HL-60 (cell line): ENCODE data around the gene COMMD9.

Experiments
- POLR2AphosphoS5 ChIP-seq: IDR thresholded peaks from 2 replicates; pipeline ENCODE4 v1.6.1; 2012; ENCODE audit warnings: low read depth
- SPI1 ChIP-seq: IDR thresholded peaks from 2 replicates; pipeline ENCODE4 v1.6.1; 2012; ENCODE audit warnings: low read depth, mild to moderate bottlenecking, borderline replicate concordance
- TF ChIP-seq, protein P1 (sequence below): IDR thresholded peaks from one replicate; pipeline ENCODE4 v1.5.1; 2011; ENCODE audit warnings: low read length, control low read depth, inconsistent platforms; ENCODE audit not compliant: insufficient read depth

DNA sequence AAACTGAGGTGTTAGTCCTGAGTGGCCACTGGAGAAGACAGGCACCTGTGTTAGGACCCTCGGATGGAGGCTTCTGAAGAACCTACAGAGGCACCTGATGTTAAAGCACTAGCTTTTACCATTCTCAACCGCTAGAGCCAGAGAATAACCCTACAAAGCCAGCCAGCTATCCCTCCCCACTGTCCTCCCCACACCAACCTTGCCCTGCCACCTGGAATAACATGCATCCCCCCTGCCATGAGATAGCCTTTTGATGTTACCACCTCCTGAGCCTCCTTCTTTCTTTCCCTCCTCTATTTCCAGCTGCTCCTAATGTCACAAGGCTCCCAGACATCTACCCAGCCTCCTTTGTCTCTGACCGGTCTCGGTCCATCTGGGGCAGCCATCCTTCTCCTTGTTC lies 28.1 kb downstream of the COMMD9 start:
- TF ChIP-seq, protein P1, sequence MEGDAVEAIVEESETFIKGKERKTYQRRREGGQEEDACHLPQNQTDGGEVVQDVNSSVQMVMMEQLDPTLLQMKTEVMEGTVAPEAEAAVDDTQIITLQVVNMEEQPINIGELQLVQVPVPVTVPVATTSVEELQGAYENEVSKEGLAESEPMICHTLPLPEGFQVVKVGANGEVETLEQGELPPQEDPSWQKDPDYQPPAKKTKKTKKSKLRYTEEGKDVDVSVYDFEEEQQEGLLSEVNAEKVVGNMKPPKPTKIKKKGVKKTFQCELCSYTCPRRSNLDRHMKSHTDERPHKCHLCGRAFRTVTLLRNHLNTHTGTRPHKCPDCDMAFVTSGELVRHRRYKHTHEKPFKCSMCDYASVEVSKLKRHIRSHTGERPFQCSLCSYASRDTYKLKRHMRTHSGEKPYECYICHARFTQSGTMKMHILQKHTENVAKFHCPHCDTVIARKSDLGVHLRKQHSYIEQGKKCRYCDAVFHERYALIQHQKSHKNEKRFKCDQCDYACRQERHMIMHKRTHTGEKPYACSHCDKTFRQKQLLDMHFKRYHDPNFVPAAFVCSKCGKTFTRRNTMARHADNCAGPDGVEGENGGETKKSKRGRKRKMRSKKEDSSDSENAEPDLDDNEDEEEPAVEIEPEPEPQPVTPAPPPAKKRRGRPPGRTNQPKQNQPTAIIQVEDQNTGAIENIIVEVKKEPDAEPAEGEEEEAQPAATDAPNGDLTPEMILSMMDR = no peak
- TF ChIP-seq POLR2AphosphoS5 (no peak), SPI1 (no peak)
